Effector memory CD8-positive, alpha-beta T cell (primary cell): ENCODE results near the gene TBX6.
"Not testable (repeated sequence)": the region's sequence is repeated elsewhere in the genome, so short reads cannot be mapped to it uniquely, and the experiment has no call there.

Experiments
- ATAC-seq: fragments of 150-1000 bp; cut with Tn5 transposase; replicated peaks from 2 replicates; pipeline ENCODE4 v1.10.0; 2021; ENCODE audit warnings: mild to moderate bottlenecking, moderate library complexity
- DNase-seq, 3 experiments: peaks; one replicate each; pipeline ENCODE4 v3.0.0; 2021
- H3K27ac Mint-ChIP-seq, 2 donors: one replicate each; pipeline ENCODE4 v1.8.0; 2022; ENCODE audit warnings: mild to moderate bottlenecking in 2 of 2, mixed read lengths in 2 of 2, moderate library complexity in 2 of 2
- H3K27me3 Mint-ChIP-seq, 2 donors: one replicate each; pipeline ENCODE4 v1.8.0; 2022; ENCODE audit warnings: mixed read lengths in 2 of 2
- H3K36me3 Mint-ChIP-seq: one replicate; pipeline ENCODE4 v1.8.0; 2022; ENCODE audit warnings: mild to moderate bottlenecking, moderate library complexity, mixed read lengths; ENCODE audit not compliant: insufficient read depth
- H3K4me1 Mint-ChIP-seq, 2 donors: one replicate each; pipeline ENCODE4 v1.8.0; 2022; ENCODE audit warnings: low read depth in 2 of 2, mixed read lengths in 2 of 2
- H3K4me3 Mint-ChIP-seq, 2 donors: one replicate each; pipeline ENCODE4 v1.8.0; 2022; ENCODE audit warnings: mild to moderate bottlenecking in 2 of 2, mixed read lengths in 2 of 2, moderate library complexity in 2 of 2
- H3K9me3 Mint-ChIP-seq, 2 donors: one replicate each; pipeline ENCODE4 v1.8.0; 2022; ENCODE audit warnings: mixed read lengths in 2 of 2

TBX6 gene

GRCh38 chr16:30120340-30121105 lies 28.8 kb upstream of the TBX6 start:
- no peaks in the 10 kb centered on the region for H3K27me3 Mint-ChIP-seq
- H3K27ac Mint-ChIP-seq, result peak overlapping the region; percentile 29 to 77
- H3K9me3 Mint-ChIP-seq, result no peaks in the 10 kb centered on the region
- peaks cover 4% of the 10 kb centered on the region for H3K36me3 Mint-ChIP-seq
- H3K4me3 Mint-ChIP-seq, result peak overlapping the region in 1 of 2 donors; percentile 40
- DNase-seq, result no peak
- no peak for ATAC-seq
- peaks cover 9 to 19% of the 10 kb centered on the region in 2 donors for H3K4me1 Mint-ChIP-seq

- no peak for DNase-seq
- H3K27ac Mint-ChIP-seq, result peak overlapping the region; percentile 17 to 77
- peaks cover 15 to 22% of the 10 kb centered on the region in 2 donors for H3K4me1 Mint-ChIP-seq
- H3K27me3 Mint-ChIP-seq, result no peaks in the 10 kb centered on the region
- peaks cover 4% of the 10 kb centered on the region for H3K36me3 Mint-ChIP-seq
- no peak for ATAC-seq
- peak overlapping the region in 1 of 2 donors; percentile 27 for H3K4me3 Mint-ChIP-seq
- no peaks in the 10 kb centered on the region for H3K9me3 Mint-ChIP-seq
Measured at GRCh38 chr16:30119428-30119827, 27.7 kb upstream of the TBX6 start.

DNA sequence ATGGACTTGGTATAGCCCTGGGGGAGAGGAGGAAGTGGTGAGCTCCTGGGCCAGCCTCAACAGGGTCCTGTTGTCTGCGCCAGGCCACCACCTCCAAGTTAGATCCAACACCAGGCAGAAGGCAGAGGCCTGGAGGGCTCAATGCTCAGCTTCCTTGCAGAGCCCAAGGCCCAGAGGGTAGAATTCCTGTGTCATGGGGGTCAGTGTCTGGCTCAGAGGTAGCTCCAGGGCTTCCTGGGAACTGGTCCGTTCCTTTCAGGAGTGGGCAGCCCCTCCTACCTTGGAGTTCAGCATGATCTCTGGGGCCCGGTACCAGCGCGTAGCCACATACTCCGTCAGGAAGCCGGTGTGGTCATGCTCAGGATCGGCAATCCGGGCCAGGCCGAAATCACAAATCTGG lies 26.0 kb upstream of the TBX6 start:
- no peak overlapping the region for H3K4me3 Mint-ChIP-seq
- H3K27me3 Mint-ChIP-seq, result no peaks in the 10 kb centered on the region
- ATAC-seq (no peak), DNase-seq (no peak)
- peaks cover 3% of the 10 kb centered on the region for H3K36me3 Mint-ChIP-seq
- H3K4me1 Mint-ChIP-seq, result peaks cover 18 to 27% of the 10 kb centered on the region in 2 donors
- no peaks in the 10 kb centered on the region for H3K9me3 Mint-ChIP-seq
- H3K27ac Mint-ChIP-seq, result no peak overlapping the region

- H3K36me3 Mint-ChIP-seq, result peaks cover 1% of the 10 kb centered on the region
- H3K4me3 Mint-ChIP-seq, result no peak overlapping the region
- no peak for DNase-seq
- H3K9me3 Mint-ChIP-seq, result no peaks in the 10 kb centered on the region
- peak overlapping the region in 1 of 2 donors; percentile 41 for H3K27ac Mint-ChIP-seq
- H3K4me1 Mint-ChIP-seq, result peaks cover 13 to 16% of the 10 kb centered on the region in 2 donors
- no peak for ATAC-seq
- no peaks in the 10 kb centered on the region for H3K27me3 Mint-ChIP-seq
Measured at GRCh38 chr16:30116291-30117207, 24.8 kb upstream of the TBX6 start.

- Mint-ChIP-seq H3K27me3 (no peaks in the 10 kb centered on the region), H3K27ac (peak overlapping the region; percentile 81 to 82), H3K4me1 (peaks cover 11 to 14% of the 10 kb centered on the region in 2 donors), H3K4me3 (peak overlapping the region in 1 of 2 donors; percentile 41), H3K9me3 (no peaks in the 10 kb centered on the region), H3K36me3 (peaks cover 9% of the 10 kb centered on the region)
- DNase-seq (no peak), ATAC-seq (peak; percentile 76)
Measured at GRCh38 chr16:30115238-30115637, 23.5 kb upstream of the TBX6 start.

DNA sequence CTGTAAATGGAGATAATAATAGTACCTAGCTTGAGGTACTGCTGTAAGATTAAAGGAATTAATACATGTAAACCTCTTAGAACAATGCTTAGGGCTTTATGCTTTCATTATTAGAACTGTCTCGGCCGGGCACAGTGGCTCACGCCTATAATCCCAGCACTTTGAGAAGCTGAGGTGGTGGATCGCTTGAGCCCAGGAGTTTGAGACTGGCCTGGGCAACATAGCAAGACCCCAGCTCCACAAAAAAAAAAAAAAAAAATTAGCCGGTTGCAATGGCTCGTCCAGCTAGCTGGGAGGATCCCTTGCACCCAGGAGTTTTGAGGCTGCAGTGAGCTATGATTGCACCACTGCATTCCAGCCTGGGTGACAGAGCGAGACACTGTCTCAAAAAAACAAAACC lies 23.1 kb upstream of the TBX6 start:
- H3K36me3 Mint-ChIP-seq, H3K9me3 Mint-ChIP-seq: not testable (repeated sequence)
- H3K4me3 Mint-ChIP-seq, result peak overlapping the region in 1 of 2 donors; percentile 41

DNA sequence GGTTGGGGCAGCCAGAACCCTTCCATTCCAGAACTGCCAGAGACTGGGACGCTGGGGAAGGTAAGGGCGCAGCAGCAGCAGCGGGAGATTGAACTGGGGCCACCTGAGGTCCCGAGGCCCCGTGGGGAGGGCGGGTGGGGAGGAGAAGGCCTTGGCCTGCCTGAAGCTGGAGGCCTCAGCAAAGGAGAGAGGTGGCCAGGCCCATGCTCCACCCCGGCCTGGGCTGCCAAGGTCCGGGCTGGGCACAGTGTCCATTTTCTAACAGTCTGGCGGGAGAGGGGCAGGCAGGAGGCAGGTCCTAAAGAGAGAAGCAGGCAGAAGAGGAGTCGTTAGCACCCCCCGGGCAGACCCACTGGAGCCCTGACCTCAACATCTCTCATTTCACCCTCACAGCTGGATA lies 22.7 kb upstream of the TBX6 start:
- ATAC-seq, result no peak
- peaks cover 11 to 12% of the 10 kb centered on the region in 2 donors for H3K4me1 Mint-ChIP-seq
- H3K9me3 Mint-ChIP-seq, result no peaks in the 10 kb centered on the region
- H3K27me3 Mint-ChIP-seq, result no peaks in the 10 kb centered on the region
- H3K4me3 Mint-ChIP-seq, result no peak overlapping the region
- H3K36me3 Mint-ChIP-seq, result peaks cover 9% of the 10 kb centered on the region
- H3K27ac Mint-ChIP-seq, result peak overlapping the region in 1 of 2 donors; percentile 82
- DNase-seq, result no peak

More for the DNA sequence above, 23.1 kb upstream of the TBX6 start:
- Mint-ChIP-seq H3K4me1 (peaks cover 11 to 14% of the 10 kb centered on the region in 2 donors), H3K27ac (peak overlapping the region; percentile 81 to 82)
- not testable (repeated sequence) for DNase-seq, ATAC-seq, H3K27me3 Mint-ChIP-seq

DNA sequence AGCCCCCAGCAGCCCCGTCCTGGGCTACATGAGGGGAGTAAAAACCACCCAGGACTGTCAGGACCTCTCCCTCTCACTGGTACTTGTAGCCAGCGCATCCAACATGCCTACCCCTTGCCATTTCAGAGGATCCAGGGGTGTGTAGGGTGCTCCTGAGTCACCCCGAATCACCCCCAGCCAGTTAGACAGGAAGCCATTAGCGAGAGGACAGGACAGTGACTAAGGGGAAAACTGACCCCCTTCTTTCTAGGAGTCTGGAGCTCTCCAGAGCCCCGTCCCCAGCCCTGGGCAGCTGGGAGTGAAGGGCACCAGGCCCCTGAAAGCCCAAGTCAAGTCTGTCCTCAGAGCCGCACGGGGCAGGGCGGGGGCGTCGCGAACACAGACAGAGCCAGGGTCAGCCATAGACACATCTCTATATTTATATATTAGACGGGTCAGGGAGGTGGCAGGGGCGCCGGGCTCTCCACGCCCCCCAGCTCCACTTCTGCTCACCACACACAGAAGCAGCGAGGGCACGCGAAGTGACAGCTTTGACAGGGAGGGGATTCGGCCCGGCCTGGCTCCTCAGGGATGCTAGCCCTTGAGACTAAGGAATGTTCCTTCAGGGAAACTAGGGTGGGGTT lies 22.1 kb upstream of the TBX6 start:
- Mint-ChIP-seq H3K27ac (peak overlapping the region in 1 of 2 donors; percentile 67), H3K36me3 (peaks cover 9% of the 10 kb centered on the region), H3K9me3 (no peaks in the 10 kb centered on the region), H3K4me1 (peaks cover 8 to 11% of the 10 kb centered on the region in 2 donors), H3K4me3 (no peak overlapping the region), H3K27me3 (no peaks in the 10 kb centered on the region)
- no peak for DNase-seq
- no peak for ATAC-seq

DNA sequence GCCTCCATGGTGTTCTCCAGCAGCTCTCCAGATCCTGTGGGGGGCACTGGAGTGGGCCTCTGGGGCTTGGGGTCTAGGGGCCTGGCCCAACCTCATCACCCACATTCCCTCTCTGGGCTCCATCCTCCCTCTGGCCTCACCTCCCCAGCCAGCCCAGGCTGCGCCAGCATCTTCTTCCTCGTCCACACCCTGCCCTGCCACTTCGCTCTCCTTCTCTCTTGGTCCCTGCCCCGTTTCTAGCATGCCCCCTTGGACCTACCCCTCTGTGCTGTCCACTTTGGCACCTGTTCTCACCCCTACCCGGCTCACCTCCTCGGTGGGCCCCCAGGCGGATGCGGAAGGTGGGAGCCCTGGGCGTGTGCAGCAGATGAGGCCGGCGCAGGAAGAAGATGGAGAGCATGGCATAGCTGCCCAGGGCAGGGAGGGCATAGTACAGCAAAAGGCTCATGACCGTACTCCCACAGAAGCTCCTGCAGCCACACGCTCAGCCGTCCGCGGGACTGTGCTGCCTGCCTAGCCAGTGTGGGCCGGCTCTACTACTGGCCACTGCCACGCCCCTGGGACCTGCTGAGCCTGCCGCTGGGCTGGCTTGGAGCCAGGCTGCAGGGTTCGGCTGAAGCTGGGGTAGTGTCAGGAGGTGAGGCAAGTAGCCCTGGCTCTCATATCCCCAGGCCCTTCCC lies 21.4 kb upstream of the TBX6 start, which contains the start of gene GDPD3:
GDPD3 (minus strand) TSS at position 507 of the 680 bp plus-strand sequence; CDS start at position 448, 59 bp downstream.
- ATAC-seq (no peak), DNase-seq (no peak)
- Mint-ChIP-seq H3K27ac (peak within 1 kb of the TSS in 1 of 2 donors; percentile 82), H3K27me3 (no peaks in the 10 kb centered on the region), H3K36me3 (peaks cover 9% of the 10 kb centered on the region), H3K4me3 (no peak within 1 kb of the TSS), H3K9me3 (no peaks in the 10 kb centered on the region), H3K4me1 (peaks cover 8 to 11% of the 10 kb centered on the region in 2 donors)

DNA sequence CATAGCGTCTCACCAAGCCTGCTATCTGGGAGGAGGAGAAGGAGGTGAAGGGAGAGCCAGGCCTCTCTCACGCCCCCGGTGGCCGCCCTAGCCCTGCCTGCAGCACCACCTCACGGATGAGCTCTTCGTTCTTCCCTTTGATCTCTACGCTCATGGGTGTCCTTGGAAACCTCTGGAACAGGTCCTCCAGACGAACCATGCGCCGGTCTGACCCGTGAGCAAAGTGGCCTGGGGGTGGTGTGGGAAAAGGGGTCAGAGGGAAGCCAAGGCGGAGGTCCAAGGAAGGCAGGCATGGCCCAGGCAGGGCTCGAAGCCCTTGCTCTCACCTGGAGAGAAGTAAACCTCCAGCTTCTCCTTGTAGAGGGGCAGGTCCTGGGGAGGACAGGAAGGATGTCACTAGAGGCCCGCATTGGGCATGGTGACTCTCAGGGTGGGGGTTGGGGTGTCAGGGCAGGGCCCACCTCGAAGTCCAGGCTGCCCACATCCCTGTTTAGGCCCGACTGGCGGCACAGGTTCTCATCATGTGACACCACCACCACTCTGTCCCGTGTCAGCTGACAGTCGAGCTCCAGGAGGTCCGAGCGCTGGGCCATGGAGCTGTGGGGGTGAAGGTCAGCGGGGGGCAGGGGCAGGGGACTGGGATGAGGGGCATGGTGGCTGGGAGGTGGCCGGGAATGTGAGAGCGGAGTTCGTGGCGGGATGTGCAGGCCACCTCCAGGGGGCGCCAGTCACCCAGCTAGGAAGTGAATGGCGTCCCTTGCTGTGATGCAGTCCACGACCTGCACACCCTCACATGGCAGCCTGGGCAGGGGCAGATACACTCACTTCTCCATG lies 20.7 kb upstream of the TBX6 start:
- Mint-ChIP-seq H3K27ac (peak overlapping the region in 1 of 2 donors; percentile 54), H3K27me3 (no peaks in the 10 kb centered on the region), H3K9me3 (no peaks in the 10 kb centered on the region), H3K36me3 (peaks cover 12% of the 10 kb centered on the region), H3K4me3 (no peak overlapping the region), H3K4me1 (peaks cover 8 to 11% of the 10 kb centered on the region in 2 donors)
- ATAC-seq (peak; percentile 54), DNase-seq (peak in 2 of 3 experiments; percentile 30 to 35)

- H3K4me1 Mint-ChIP-seq, result peaks cover 8 to 11% of the 10 kb centered on the region in 2 donors
- H3K36me3 Mint-ChIP-seq, result peaks cover 12% of the 10 kb centered on the region
- no peak overlapping the region for H3K4me3 Mint-ChIP-seq
- H3K9me3 Mint-ChIP-seq, result no peaks in the 10 kb centered on the region
- DNase-seq (no peak), ATAC-seq (no peak)
- H3K27ac Mint-ChIP-seq, result peak overlapping the region in 1 of 2 donors; percentile 66
- H3K27me3 Mint-ChIP-seq, result no peaks in the 10 kb centered on the region
Measured at GRCh38 chr16:30110661-30111060, 18.9 kb upstream of the TBX6 start.
